ENCODE results near the gene CTSZ. TPM values are rescaled to one million over a fixed set of nuclear protein-coding genes. Genes with fewer than 3 reads are reported as not detected.

The CTSZ gene
- total RNA-seq, 1 experiment from 2014 or later: 26.3 TPM

GRCh38 chr20:58990651-58991445 lies 16.2 kb downstream of the CTSZ start:
- ATAC-seq: no peak
- no peak overlapping the region for H3K27ac Mint-ChIP-seq
- H3K27me3 Mint-ChIP-seq (ENCODE audit: low read depth): no peaks in the 10 kb centered on the region
- no peak for TF ChIP-seq CDX4 (CRISPR knock-in tag; IDR thresholded peaks at IDR 0.05; ENCODE audit: borderline replicate concordance)
- no peak for TF ChIP-seq ZNF281 (CRISPR knock-in tag; IDR thresholded peaks at IDR 0.05)
- no peak for TF ChIP-seq ATF3 (CRISPR knock-in tag; conservative IDR thresholded peaks at IDR 0.05)
- no peak for TF ChIP-seq CREB1 (CRISPR knock-in tag; IDR thresholded peaks at IDR 0.05)
- TF ChIP-seq, protein P1, sequence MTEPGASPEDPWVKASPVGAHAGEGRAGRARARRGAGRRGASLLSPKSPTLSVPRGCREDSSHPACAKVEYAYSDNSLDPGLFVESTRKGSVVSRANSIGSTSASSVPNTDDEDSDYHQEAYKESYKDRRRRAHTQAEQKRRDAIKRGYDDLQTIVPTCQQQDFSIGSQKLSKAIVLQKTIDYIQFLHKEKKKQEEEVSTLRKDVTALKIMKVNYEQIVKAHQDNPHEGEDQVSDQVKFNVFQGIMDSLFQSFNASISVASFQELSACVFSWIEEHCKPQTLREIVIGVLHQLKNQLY (CRISPR knock-in tag; IDR thresholded peaks at IDR 0.05): no peak
- CTCF ChIA-PET: no interaction called here
- H3K4me3 Mint-ChIP-seq: no peak overlapping the region
- H3K9me3 Mint-ChIP-seq: no peaks in the 10 kb centered on the region
- DNase-seq (ENCODE audit: low spot score): no peak
- POLR2A ChIA-PET: interaction anchor here (0.8 to 0.9 kb wide), 2 partner anchors 83 to 121 kb away, joined by 5 to 8 read pairs; no protein-coding TSS in a partner anchor
- peaks cover 87% of the 10 kb centered on the region for H3K36me3 Mint-ChIP-seq
- no peaks in the 10 kb centered on the region for H3K4me1 Mint-ChIP-seq

DNA sequence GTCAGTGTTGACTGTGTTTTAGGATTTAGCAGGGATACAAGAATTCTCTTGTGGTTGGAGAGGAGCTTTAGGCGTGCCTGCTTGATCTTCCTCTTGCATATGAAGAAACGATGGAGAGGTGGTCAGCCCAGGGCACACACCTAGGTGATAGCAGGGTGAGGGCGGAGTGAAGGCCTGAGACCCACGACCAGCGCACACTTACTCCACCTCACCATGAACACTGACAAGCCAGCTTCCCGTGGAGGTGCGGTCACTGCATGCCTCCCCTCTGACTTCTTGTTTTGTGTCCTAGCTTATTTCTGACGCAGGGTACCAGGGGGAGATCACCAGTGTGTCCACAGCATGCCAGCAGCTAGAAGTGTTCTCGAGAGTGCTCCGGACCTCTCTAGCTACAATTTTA lies 17.9 kb downstream of the CTSZ start:
- Mint-ChIP-seq H3K4me1 (peaks cover 5% of the 10 kb centered on the region), H3K36me3 (peaks cover 76% of the 10 kb centered on the region), H3K27ac (no peak overlapping the region), H3K4me3 (no peak overlapping the region), H3K27me3 (ENCODE audit: low read depth) (no peaks in the 10 kb centered on the region), H3K9me3 (no peaks in the 10 kb centered on the region)
- ChIA-PET POLR2A (no interaction called here), CTCF (interaction anchor here (0.6 kb wide), 1 partner anchor 10 kb away, joined by 3 read pairs; no protein-coding TSS in a partner anchor)
- no peak for ATAC-seq
- no peak for DNase-seq (ENCODE audit: low spot score)
- TF ChIP-seq E2F5 (CRISPR knock-in tag; IDR thresholded peaks at IDR 0.05): no peak
- TF ChIP-seq NR2C2 (CRISPR knock-in tag; IDR thresholded peaks at IDR 0.05): no peak
- TF ChIP-seq TEAD1 (CRISPR knock-in tag; IDR thresholded peaks at IDR 0.05): no peak
- TF ChIP-seq AFF4 (CRISPR knock-in tag; IDR thresholded peaks at IDR 0.05; ENCODE audit: borderline replicate concordance): no peak
- TF ChIP-seq NR3C1 (CRISPR knock-in tag; conservative IDR thresholded peaks at IDR 0.05; ENCODE audit: low read depth): no peak
- TF ChIP-seq SOX15 (CRISPR knock-in tag; IDR thresholded peaks at IDR 0.05): no peak
- no peak for TF ChIP-seq ZNF396 (CRISPR knock-in tag; IDR thresholded peaks at IDR 0.05; ENCODE audit: borderline replicate concordance)
- TF ChIP-seq USF1 (CRISPR knock-in tag; IDR thresholded peaks at IDR 0.05): no peak
- TF ChIP-seq RORB (CRISPR knock-in tag; IDR thresholded peaks at IDR 0.05): no peak
- TF ChIP-seq ATF2 (CRISPR knock-in tag; IDR thresholded peaks at IDR 0.05; ENCODE audit: borderline replicate concordance, low read depth): no peak
- TF ChIP-seq, protein P2, sequence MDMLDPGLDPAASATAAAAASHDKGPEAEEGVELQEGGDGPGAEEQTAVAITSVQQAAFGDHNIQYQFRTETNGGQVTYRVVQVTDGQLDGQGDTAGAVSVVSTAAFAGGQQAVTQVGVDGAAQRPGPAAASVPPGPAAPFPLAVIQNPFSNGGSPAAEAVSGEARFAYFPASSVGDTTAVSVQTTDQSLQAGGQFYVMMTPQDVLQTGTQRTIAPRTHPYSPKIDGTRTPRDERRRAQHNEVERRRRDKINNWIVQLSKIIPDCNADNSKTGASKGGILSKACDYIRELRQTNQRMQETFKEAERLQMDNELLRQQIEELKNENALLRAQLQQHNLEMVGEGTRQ (CRISPR knock-in tag; IDR thresholded peaks at IDR 0.05): no peak
- TF ChIP-seq, protein P3, sequence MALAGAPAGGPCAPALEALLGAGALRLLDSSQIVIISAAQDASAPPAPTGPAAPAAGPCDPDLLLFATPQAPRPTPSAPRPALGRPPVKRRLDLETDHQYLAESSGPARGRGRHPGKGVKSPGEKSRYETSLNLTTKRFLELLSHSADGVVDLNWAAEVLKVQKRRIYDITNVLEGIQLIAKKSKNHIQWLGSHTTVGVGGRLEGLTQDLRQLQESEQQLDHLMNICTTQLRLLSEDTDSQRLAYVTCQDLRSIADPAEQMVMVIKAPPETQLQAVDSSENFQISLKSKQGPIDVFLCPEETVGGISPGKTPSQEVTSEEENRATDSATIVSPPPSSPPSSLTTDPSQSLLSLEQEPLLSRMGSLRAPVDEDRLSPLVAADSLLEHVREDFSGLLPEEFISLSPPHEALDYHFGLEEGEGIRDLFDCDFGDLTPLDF (CRISPR knock-in tag; IDR thresholded peaks at IDR 0.05): no peak
- TF ChIP-seq MYBL2 (CRISPR knock-in tag; IDR thresholded peaks at IDR 0.05): no peak
- TF ChIP-seq GTF2I (CRISPR knock-in tag; conservative IDR thresholded peaks at IDR 0.05): no peak
